HG03159 (cell line): ENCODE data around the gene TEAD3.

Experiments
- ATAC-seq: cut with Tn5 transposase; IDR thresholded peaks from one replicate; pipeline ENCODE4 v1.9.1; 2021; ENCODE audit warnings: mild to moderate bottlenecking, moderate library complexity; ENCODE audit not compliant: unreplicated experiment

The TEAD3 gene

DNA sequence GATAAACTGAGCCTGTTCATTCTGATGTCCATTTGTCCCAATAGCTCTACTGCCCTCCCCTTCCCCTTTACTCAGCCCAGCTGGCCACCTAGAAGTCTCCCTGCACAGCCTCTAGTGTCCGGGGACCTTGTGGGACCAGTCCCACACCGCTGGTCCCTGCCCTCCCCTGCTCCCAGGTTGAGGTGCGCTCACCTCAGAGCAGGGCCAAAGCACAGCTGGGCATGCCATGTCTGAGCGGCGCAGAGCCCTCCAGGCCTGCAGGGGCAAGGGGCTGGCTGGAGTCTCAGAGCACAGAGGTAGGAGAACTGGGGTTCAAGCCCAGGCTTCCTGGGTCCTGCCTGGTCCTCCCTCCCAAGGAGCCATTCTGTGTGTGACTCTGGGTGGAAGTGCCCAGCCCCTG, 69.4 kb downstream of the TEAD3 start:
- no peak for ATAC-seq

DNA sequence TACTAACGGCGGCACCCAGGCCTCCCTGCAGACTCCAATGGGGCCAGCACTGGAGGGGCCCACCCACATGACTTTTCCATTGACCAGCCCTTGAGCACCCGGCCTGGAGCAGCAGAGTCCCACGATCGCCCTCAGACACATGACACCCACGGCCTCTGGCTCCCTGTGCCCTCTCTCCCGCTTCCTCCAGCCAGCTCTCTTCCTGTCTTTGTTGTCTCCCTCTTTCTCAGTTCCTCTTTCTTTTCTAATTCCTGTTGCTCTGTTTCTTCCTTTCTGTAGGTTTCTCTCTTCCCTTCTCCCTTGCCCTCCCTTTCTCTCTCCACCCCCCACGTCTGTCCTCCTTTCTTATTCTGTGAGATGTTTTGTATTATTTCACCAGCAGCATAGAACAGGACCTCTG, 70.8 kb downstream of the TEAD3 start:
- ATAC-seq: no peak

DNA sequence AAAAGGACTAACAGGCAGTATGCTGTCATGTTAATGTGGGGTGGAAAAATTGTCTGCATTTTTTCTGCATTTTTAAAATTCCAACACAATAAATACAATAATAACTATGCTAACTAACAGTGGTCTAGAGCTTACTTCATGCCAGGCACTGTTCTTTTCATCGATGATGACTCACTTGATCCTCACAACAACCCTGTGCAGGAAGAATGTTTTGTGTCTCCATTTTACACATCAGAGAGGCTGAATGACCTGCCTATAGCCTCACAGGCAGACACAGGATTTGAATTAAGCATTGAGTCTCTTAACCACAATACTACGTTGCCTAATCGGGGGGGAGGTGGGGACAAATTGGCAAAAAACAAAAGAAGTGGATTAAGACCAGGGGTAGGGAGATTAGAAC, 71.6 kb downstream of the TEAD3 start:
- no peak for ATAC-seq
